ENCODE measurements around the gene ITGB1BP1.

The ITGB1BP1 gene

GRCh38 chr2:9377461-9378097 lies 45.7 kb downstream of the ITGB1BP1 start:
- DNase-seq = no peak

GRCh38 chr2:9375857-9376428 lies 47.4 kb downstream of the ITGB1BP1 start:
- DNase-seq = no peak

GRCh38 chr2:9374071-9374730 lies 49.1 kb downstream of the ITGB1BP1 start:
- DNase-seq = no peak

DNA sequence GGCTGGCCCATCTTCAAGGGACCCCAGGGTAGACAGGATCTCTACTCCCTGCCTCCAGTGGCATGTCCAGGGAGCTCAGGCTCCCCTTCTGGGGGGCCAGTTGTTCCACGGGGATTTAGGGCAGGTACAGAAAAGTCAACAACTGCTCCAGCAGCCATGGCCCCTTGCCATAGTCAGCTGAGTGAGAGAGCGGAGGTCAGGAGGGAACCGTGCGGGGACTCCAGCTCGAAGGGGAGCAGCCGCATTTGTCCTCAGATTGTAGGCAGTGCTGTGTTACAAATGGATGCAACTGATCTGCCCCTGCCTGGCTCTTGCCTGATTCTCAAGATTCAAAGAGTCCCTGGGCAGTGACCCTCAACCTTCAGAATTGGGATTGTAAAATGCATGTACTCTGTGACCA lies 49.9 kb downstream of the ITGB1BP1 start:
- DNase-seq = no peak

DNA sequence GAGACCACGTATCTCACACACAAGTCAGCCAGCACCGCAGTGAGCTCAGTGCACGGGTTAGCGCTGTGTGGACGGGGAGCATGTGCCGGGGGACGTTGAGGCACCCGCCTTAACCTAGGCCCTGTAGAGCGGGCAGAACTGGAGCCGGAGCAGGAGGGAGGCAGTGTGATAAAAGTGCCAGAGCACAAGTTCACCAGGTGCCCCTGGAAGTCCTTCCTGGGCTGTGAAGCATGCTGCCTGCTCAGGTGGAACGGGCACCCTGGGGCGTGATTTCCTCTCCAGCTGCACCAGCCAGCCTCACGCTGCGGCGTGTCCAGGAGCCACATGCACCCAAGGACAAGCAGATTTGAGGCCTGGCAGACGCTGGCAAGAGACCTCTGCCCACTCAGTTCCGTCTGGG lies 50.3 kb downstream of the ITGB1BP1 start:
- DNase-seq = no peak

DNA sequence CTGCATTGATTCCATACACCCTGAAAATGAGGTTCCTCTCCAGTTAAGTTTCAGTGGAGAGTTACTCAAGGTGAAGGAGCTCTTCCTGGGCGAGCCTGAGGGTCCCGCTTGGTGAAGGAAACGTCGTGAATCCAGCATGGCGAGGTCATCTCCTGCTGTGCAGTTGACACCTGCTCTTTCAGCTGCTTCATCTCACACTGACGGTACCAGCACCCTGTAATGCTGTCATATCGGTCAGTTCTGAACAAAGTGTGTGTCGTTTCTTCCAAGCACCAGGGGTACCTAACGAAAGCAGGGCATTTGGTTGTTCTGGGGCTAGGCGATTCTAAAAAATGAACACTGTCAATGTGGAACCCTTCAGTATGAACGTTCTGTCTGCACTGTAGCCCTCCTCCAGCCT lies 52.6 kb downstream of the ITGB1BP1 start:
- no peak for DNase-seq

DNA sequence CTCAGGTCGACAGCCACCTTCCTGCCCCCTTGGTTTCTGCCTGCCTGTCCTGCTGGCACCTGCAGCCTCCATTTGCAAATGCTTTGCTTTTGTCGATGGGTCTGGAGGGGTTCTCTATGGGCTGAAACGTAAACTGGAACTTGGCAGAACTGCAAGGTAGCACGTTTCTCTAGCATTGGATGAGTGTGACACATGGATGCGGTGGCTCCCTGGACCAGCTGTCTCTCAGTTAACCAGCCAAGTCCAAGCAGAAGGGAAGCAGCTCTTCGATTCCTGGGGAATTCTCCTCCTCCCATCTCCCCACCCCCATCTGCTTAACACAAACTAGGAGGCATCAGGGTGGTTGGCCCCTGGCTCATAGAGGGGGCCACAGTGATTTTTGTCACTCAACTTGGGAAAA lies 57.3 kb downstream of the ITGB1BP1 start:
- DNase-seq = no peak

- DNase-seq = no peak
These were observed 57.8 kb downstream of the ITGB1BP1 start for GRCh38 chr2:9365498-9366019.

GRCh38 chr2:9364791-9365497 lies 58.4 kb downstream of the ITGB1BP1 start:
- no peak for DNase-seq

GRCh38 chr2:9364373-9364772 lies 59.0 kb downstream of the ITGB1BP1 start:
- no peak for DNase-seq

DNA sequence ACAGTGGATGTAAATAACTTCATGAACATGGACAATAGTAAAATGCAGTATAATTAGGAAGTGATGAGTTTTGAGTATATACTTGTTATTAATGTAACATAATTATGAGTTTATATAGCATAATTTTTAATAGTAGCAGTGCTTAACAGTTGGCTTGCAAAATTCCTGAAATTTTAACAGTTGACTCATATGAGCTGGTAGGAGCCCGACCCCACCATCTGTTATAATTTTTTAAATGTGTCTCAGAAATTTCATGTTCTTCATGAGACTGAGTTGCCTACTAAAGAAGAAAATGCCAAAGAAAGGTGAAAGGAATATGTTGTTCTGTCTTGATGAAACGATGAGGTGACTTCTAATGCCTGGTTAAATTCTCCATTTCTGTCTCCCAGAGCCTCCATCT lies 62.6 kb downstream of the ITGB1BP1 start:
- DNase-seq = no peak

DNA sequence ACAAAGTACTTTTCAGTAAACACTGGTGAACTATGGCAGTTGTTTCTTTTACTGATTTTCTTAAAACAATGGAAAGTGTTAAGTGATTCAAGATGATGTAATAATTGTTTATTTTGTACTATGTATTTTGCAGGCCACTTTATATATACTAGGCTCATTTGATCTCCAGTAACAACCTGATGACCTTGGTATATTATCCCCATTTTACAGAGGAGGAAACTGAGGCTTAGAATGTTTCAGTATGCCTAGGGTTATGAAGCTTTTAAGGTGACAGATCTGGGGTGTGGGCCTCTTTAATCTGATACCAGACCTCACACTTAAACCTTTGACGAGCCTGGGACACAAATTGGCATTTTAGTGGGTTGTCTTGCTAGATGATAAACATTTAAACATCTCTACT lies 63.2 kb downstream of the ITGB1BP1 start:
- no peak for DNase-seq

- DNase-seq = no peak
These were observed 63.9 kb downstream of the ITGB1BP1 start for GRCh38 chr2:9359463-9359862.

GRCh38 chr2:9358846-9359245 lies 64.5 kb downstream of the ITGB1BP1 start:
- DNase-seq = no peak

- DNase-seq = no peak
These were observed 67.1 kb downstream of the ITGB1BP1 start for GRCh38 chr2:9356261-9356660.

DNA sequence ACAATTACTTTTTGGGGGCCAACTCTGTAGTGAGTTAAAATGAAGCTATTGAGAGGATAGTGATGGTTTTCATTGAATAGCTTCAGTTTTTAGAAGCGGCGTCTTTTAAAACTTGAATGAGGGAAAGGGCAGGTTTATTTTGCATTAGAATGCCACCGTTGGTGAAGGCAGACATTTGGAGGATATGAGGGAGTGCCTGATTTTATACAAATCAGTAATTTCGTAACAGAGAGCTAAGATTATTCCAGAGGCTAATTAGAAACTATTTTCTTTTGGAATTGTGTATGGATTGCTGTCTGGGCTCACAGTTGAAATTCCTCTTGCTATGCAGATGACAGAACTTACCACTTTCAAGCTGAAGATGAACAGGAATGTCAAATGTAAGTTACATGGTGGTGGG lies 67.6 kb downstream of the ITGB1BP1 start:
- DNase-seq = no peak

DNA sequence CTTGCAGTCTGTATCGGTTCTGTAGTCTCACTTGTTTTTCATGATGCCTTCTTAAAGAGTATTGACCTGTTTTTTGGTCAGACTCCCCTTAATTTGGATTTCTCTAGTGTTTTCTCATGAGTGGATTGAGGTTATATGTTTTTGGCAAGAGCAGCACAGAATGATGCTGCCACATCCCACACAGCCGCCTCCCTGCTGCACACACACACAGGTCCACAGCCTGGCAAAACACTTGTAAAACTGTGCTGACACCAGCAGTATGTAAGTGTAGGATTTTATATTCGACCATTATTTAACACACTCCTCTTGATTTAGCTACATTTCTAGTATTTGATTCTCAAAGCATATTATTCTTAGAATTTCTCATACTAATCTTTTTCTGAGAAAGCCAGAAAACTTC lies 68.1 kb downstream of the ITGB1BP1 start:
- no peak for DNase-seq

DNA sequence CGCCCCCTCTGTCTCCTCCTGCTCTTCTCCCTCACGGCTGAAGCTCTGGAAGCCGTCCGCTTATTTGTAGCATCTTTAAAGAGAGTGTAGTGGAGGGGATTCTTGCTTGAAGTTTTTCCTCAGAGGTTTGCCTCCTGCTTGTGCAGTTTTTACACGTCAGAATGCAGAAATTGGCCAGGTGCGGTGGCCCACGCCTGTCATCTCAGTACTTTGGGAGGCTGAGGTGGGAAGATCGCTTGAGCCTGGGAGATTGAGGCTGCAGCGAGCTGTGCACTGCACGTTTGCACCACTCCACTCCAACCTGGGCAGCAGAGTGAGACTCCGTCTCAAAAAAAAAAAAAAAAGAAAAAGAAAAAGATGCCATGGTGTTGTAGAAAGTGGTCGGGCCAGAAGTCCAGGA lies 69.0 kb downstream of the ITGB1BP1 start:
- no peak for DNase-seq
